GM21390 (cell line): Measurements from ENCODE around the gene SFRP2.

ENCODE experiments used
- ATAC-seq: cut with Tn5 transposase; IDR thresholded peaks from one replicate; pipeline ENCODE4 v1.9.1; 2021; ENCODE audit not compliant: unreplicated experiment

Gene SFRP2

DNA sequence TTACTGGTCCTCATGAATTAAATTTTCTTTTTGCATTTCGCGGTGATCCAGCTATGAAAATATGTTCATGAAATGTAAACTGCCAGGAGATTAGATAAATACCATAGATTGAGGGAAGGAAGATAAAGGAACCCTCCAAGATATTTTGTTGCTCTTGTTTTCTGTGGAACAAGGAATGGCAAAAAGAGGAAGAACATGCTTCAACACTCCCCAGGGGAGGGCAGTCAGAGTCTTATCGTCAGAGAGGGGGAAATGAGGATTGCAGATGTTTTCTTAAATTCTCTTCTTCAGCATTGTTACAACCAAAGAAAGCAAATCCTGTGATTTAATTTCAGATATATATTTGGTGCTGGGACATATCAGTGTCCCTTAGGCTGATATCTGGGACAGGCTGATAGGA, 9.5 kb upstream of the SFRP2 start:
- ATAC-seq = no peak

DNA sequence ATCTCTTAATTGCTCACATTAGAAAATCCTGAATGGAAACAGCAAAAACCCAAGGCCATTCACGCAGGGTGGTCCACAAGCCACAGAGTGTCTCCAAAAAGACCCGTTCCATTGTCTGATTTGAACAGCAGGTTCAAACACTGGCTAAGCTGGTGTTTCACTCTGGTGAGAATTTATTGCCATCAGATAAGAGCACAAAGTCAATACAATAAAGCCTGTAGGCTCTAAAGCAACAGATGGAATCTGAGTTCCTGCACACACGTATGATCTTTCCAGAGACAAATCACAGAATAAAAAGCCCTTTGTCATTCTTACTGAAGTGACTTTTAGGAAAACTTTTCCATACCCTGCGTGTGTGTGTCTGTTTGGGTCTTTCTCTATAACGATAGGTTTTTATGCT, 5.1 kb upstream of the SFRP2 start:
- ATAC-seq = no peak

DNA sequence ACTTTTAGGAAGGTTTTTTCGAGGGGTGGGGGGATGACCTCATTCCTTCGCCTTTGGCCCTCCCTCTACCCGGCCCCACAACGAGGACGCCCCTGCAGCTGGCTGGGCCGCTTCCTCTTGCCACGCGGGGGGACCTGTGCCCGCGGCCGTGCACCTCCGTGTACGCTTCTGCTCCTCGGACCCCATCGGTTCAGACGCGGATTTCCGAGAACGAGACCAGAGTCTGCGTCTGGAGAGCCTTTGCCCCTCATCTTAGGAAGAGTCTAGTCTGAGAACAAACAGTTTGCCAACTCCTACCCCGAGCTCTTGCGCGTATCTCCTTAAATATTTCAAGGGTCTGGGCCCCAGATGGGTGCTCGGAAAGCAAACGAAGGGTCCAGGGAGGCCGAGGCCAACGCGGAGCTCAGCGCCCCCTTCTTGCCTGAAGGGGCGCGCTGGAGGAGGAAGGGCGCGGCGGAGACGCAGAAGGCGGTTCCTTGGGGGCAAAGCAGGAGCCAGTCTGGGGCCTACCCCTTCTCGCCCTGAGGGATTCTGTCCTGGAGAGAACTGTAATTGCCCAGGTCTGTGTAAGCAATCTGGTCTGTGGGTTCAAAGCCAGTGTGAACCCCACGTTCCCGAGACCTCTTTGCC, 3.9 kb upstream of the SFRP2 start:
- no peak for ATAC-seq

DNA sequence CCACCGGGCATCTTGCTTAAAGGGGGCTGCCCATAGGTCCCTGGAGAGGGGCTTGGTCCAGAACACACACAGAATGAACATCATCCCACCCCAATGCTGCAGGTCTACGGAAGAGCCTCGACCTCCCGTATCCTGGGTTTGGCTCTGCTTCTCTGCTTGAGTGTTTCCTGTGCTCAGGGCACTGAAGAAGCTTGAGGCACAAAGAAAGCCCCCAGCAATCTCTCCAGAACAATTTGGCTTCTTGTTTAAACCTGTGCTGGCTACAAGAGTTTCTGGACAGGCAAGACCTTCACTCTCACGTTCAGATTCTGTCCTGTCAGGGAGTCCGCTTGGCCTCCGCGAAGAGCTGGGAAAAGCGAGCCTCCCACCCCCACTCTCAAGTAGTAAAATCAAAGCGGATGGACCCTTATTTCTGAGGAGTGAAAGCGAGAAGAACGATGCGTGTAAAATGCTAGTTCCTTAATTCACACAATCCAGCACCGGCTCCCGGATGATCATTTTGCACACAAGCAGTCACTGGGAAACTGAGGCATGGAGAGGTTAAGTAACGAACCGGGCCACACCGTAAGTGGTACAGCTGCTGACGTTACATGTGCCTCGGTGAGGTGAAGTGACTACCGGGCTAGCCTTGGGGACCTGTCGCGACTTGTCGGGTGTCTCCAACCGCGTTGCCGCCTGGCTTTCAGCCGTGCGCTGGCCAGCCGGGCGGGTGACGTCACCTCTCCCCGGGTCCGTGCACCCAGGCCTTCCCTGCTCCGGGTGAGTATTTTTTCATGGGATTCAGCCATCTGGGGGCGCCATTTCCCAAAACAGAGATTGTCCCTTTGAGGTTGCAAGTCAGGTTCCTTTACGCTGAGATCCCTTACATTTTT, 3.1 kb upstream of the SFRP2 start:
- no peak for ATAC-seq

DNA sequence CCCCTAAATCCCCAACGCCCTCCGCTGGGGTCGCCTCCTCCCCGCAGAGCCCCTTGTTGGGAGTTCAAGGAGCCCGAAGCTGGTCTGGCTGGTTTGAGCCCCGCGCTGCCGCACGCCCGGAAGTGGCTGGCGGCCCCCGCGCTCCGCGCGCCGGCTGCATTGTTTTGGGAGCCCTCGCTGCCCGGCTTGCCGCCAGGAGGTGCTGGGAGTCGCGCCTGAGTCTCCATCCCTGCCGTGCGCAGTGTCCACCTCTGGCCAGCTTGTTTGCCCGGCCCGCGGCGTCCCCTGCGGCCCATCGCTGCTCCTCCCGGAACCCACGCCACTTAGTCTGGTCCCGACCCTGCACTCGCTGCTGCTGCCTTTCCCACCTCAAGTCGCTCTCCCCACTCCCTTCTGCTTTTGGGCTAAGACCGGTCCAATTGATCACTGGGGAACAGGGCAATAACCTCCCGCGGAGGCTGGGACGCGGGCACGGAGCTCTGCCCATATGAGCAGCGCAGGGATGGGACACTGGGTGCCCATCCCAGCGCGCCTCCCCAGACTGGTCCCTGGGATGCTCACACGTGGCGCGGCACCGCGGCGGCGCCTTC, 2.2 kb upstream of the SFRP2 start:
- ATAC-seq = no peak

DNA sequence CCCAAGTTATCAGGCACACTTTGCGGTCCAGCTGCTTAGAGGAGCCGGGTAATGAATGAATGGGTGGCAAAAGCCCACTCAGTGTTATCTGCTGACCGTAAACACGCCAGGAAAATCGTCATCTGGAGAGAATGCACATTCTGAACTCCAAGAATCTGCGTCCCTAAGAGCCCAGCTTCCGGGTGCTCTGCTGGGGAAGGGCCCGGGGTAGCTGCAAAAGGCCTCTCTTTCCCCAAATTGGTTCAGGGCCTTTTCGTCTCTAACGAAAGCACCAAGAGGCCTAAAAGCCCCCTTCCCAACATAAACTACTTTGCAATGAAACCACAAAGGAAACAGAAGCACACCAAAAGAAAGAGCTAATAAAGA, 1.6 kb upstream of the SFRP2 start:
- ATAC-seq = no peak

DNA sequence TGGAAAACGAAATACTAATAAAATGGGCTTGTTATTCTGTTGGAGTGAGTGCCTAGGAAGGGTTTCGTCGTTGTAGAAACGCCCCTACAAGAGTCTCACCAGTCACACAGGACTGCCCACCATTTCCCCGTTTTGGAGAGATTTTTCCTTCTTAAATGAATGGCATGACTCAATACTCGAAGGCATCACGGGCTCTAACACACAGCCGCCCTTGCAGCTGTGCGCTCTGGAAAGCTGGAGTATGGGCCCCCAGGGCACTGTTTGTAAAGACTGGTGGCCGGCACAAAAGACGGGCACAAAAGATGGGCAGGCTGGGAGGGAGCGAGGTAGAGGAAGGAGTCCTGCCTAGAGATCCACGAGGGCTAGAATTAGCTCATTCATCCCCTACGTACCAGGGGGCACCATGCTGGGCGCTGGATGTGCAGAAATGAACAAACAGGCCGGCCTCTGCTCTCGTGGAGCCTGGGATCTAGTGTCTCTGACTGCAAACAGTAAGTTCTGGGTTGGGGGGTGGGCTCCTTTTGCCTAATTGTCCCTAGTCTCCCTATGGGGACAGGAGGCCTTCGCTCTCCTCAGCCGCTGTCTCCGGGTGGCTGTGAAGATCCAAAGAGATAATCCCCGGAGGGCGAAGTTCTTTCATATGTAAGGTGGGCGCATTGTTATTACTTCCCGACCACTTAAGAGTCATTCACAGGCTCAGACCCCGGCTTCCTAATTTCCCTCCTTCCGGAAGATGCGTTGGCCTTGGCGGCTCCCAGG, 1.0 kb upstream of the SFRP2 start:
- no peak for ATAC-seq

DNA sequence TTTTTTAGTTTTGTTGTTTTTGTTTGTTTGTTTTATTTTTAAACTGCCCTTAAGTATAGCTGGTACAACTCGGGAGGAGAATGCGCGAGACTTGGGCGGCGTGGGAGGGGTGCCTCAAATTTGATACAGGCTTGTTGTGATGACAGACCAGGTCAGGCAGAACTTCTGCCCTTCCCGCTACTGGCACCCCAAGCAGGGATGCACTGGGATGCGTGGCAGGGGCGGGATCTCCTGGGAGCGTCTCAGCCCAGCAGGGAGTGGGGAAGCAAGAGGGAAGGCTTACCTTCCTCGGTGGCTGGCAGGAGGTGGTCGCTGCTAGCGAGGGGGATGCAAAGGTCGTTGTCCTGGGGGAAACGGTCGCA, 851 bp downstream of the SFRP2 start:
- ATAC-seq = no peak

DNA sequence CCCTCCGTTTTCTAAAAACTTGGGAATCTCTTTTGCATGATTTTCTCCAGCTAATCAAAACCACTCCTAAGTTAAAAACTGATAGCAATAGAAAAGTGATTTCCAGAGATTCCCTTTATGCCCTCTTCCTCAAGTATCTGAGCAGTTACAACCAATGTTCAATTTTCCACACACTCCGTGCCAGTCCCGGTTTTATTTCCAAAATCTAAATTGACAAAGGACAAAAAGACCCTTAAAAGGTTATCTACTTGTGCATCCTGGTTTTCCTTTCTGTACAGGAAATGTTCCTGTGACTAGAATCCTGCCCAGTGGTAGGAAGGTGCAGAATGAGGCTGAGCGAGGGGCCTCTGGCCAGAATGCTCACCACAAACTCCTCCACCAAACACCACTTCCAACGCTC, 1.3 kb downstream of the SFRP2 start:
- ATAC-seq = no peak

DNA sequence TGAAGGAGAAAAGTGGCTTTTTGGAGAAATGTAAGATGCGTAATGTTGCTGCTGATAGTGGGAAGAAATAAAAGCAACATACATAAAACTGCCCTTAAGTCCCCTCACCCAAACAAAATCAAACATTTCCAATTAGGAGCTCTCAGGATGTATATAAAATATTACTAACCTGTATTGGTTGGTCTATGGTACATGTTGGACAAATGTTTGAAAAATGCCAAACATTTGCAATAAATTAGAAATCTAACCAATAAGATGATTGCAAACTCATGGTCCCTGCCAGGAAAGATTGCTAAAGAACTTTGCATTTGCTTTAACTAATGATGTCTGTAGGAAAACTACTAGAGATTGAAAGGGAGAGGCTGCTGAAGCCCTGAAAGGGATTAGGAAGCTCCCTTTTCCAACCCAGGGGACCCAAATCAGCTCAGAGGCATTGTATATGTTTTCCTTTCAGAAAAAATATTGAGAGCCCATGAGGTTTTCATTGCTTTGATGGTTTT, 1.8 kb downstream of the SFRP2 start:
- no peak for ATAC-seq

DNA sequence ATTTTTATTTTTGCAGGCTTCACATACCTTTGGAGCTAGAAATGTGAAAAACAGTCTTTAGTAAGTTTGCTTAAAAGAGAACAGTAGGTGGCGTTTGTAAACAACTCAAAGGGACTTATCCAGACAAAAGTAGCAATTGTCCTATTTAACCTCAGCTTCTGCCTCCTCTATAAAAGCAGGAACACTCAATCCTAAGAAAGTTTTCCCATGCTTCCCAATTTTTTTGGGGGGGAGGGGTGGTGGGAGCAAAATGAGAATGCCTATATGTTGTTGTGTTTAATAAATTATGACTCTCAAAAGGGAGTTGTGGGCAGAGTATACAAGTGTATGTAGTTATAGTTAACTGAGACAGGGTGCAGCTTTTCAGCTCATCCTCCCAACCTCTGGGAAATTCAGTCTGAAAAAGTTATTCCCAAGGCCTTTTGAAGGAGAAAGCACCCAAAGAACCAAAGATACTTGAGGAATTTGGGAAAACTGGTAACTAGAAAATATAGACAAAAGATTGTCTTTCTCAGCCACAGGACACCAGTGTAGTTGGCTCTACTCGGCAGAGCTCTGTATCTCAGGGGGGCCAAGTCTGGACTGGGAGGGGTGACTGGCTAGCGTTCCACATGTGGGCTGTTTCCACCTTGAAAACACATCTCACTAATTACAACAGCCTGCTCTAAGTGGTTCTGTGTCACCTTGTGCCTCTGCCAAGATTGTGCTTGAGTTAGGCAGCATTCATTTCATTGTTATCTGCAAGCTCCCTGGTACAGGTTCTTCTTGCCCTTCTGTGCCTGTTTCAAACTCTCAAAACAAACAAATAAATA, 2.8 kb downstream of the SFRP2 start:
- ATAC-seq = no peak

DNA sequence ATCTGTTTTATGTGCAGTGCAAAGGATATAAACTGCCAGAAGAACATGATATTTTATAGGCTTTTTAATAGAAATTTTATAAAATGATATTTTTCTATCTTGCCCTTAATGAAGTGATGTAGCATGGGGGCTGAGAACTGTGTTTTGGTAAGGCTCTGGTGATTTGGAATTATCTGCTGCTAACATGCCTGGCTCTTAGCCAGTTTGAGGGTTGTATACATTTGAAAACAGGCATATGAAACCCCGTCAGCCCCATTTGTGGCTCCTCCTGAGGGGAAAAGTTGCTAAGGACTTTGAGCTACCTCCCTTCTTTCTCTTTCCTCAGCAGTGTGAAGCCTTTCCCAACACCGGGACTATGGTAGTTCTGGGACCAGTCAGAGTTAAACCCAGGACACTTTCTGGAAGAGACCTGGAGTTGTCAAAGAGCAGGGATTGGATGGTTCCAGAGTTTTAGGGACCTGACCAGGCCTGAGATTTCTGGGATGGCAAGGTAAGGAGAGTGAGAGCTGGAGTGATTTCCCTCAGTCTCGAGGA, 4.7 kb downstream of the SFRP2 start:
- ATAC-seq = no peak

DNA sequence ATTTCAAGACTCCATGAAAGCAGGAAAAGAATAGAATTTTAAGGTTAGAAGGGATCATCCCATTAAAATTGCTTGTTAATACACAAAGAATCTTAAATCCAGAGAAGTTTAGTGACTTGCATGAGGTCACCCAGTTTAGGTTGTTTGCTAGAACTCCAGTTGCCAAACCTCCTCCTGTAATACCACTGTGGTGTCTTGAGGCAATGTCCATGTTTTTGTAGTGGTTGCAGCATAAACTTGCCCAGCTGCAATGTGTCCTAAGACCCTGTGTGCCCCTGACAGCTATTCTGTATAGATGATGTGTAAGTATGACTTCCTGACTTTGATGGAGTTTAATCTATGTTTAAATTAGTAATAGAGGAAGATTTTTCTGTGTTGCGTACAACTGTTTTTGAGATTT, 6.3 kb downstream of the SFRP2 start:
- ATAC-seq = no peak

DNA sequence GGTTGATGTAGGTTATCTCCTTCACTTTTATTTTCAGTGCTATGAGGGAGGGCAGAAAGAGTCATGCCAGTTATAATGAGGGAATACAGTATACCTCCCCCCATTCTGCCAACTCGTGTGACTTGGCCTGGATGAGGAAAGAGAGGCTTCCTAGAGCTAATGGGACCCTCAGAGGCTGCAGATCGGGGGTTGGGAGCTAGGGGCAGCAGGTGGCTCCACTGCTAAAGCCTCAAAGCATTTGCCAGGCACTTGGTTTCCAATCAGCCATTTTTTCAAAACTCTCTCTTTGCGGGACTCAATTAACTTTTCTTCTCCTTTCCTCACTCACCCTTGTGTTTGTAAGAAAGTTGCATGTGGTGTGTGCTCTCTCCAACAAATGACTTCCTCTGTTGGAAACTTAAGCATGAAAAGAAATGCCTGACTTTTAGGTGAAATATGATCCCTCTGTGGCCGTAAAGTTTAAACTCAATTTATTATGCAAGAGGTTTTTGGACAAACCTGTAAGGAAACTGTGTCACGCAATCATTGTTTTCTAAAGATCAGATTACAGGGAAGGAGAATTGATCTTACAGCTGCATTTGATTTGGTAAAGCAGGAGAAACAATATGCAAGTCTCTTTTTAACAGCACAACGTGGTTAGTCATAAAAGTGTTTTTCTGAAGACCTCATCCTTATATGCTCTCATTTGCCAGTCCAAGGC, 7.0 kb downstream of the SFRP2 start:
- no peak for ATAC-seq

DNA sequence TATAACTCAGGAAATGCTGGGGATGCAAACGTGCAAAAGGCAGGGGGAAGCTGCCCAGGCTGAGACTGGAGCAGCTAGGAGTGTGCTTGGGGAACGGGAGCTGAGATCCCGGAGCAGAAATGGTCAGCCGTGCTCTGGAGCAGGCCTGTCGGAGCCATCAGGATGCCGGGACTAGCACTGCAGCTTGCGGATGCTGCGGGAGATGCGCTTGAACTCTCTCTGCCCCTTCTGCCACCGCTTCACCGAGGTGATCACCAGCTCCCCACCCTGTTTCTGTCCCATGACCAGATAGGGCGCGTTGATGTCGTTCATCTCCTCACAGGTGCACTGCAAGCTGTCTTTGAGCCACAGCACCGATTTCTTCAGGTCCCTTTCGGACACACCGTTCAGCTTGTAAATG, 7.6 kb downstream of the SFRP2 start:
- no peak for ATAC-seq

DNA sequence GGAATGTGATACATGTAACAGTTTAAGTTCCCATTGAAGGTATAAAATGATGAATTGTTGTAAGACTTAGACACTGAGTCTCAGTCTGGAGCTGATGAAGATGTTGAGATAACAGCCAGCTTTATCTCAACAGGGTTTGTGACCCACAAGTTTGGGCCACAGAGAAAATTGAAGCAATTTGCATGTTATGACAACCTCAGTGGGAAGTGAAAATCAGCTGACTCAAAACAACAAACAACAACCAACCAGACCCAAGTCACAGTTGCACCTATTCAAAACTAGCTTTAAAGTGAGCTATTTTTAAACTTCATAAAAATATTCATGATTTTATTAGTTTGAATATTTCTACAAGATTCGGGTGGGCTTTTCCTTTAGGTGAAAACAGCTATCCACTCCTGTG, 8.0 kb downstream of the SFRP2 start:
- peak; percentile 80 for ATAC-seq

DNA sequence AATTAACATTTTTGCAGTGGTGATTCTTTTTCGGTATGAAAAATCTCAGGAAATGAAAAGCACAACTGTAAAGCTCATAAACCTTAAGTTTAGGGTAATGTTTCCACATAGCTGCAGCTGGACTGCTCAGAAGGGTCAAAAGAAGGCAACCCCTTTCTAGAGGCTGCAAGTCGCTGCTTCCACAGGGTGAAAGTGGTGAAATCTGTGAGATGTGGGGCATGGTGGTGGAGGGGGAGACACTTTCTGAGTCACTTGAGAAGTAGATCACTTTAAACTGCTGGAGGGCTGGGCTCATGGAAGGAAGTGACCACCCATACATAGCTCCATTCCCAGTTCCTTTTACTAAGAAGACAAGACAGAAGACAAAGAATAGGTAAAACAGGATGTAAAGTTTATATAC, 8.7 kb downstream of the SFRP2 start:
- no peak for ATAC-seq

DNA sequence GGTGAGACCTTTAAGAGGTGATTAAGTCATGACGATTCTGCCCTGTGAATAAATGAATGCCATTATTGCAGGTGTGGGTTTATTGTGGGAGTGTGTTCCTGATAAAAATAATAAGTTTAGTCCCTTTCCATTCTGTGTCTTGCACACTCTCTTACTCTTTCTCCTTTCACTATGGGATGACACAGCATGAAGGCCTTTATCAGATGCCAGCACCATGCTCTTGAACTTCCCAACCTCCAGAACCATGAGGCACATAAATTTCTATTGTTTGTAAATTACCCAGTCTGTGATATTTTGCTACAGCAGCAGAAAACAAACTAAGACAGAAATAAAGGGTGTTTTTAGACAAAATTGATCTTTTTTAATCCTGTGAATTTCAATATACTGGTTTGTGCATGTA, 10.5 kb downstream of the SFRP2 start:
- no peak for ATAC-seq

DNA sequence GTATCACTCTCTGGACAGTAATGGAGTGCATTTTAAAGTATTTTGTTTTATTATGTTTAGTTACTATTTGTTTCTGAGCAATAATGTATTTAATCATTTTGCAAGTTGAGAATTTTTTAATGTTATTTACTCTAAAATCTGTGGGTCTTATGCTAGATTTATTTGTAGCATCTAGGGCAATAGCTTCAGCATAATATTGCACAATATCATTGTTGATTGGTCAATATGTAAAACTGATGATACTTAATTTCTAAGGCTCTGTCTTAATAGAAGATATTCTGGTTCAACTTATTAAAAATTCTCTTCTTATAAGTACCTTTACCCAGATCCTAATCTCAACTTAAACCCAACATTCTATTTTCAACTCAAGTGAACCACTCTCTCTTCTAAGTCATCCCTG, 11.5 kb downstream of the SFRP2 start:
- no peak for ATAC-seq

DNA sequence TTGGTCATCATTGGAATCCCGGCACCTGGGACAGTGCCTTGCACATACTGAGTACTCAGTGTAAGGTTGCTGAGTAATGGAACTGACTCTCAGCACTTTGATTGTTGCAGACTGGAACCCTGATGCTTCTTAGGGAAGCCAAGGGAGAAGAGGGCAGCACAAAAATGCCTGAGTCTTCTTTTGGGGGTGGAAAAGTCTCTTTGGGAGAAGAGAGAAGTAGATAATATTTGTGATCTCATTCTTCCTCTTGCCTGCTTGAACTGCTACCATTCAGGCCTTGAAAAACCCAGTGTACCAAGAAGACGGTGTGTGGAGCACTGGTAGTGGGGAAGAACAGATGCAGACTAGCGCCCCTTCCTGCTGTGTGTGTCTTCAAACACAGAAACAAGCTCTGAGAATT, 12.3 kb downstream of the SFRP2 start:
- no peak for ATAC-seq
